Activated T-helper 2 cell treated with anti-CD3 and anti-CD28 coated beads, Interferon-gamma antibody, Interleukin-2, Interleukin-4, amounts not matched to agents 10 μg/mL and 5 μg/mL and 100 μg/mL, durations not matched to agents 14 hours and 24 hours and 36 hours (primary cell): ENCODE measurements around the gene ANK3. TPM values are rescaled to one million over a fixed set of nuclear protein-coding genes. Genes with fewer than 3 reads are reported as not detected.

ENCODE experiments used
- DNase-seq: peaks from one replicate; pipeline ENCODE4 v3.0.0; 2021; ENCODE audit warnings: low spot score
- H3K27ac Mint-ChIP-seq: one replicate; pipeline ENCODE4 v1.8.0; 2021; ENCODE audit warnings: mixed read lengths
- H3K27me3 Mint-ChIP-seq: one replicate; pipeline ENCODE4 v1.8.0; 2021; ENCODE audit warnings: low read depth, mixed read lengths
- H3K36me3 Mint-ChIP-seq: one replicate; pipeline ENCODE4 v1.8.0; 2021; ENCODE audit warnings: low read depth, mixed read lengths
- H3K4me1 Mint-ChIP-seq: one replicate; pipeline ENCODE4 v1.8.0; 2021; ENCODE audit warnings: low read depth, mixed read lengths
- H3K4me3 Mint-ChIP-seq: one replicate; pipeline ENCODE4 v1.8.0; 2021; ENCODE audit warnings: low read depth, mild to moderate bottlenecking, moderate library complexity, mixed read lengths
- H3K9me3 Mint-ChIP-seq: one replicate; pipeline ENCODE4 v1.8.0; 2021; ENCODE audit warnings: mixed read lengths
- intact Hi-C: fragments of 100-400 bp; cut with micrococcal nuclease; formaldehyde crosslinking; loops from one replicate; pipeline ENCODE4 v1.15.1; 2023
- total RNA-seq: library from RNA; stranded (reverse); gene quantifications from 2 replicates; pipeline ENCODE4 v1.2.3, GENCODE V29; 2022

The ANK3 gene
- total RNA-seq, 1 donor from 2014 or later: 14.4 TPM

- Mint-ChIP-seq H3K27me3 (no peaks in the 10 kb centered on the region), H3K36me3 (no peaks in the 10 kb centered on the region), H3K4me3 (no peak overlapping the region), H3K4me1 (no peaks in the 10 kb centered on the region), H3K27ac (no peak overlapping the region), H3K9me3 (no peaks in the 10 kb centered on the region)
- intact Hi-C loops: no loop called here
- DNase-seq: no peak
Observed at GRCh38 chr10:60403168-60403873, 13.6 kb upstream of the ANK3 start.

- Mint-ChIP-seq H3K9me3 (no peaks in the 10 kb centered on the region), H3K4me3 (no peak overlapping the region), H3K4me1 (peaks cover 4% of the 10 kb centered on the region), H3K36me3 (no peaks in the 10 kb centered on the region), H3K27me3 (no peaks in the 10 kb centered on the region), H3K27ac (no peak overlapping the region)
- intact Hi-C loops: no loop called here
- DNase-seq: no peak
Observed at GRCh38 chr10:60400366-60400765, 10.7 kb upstream of the ANK3 start.

DNA sequence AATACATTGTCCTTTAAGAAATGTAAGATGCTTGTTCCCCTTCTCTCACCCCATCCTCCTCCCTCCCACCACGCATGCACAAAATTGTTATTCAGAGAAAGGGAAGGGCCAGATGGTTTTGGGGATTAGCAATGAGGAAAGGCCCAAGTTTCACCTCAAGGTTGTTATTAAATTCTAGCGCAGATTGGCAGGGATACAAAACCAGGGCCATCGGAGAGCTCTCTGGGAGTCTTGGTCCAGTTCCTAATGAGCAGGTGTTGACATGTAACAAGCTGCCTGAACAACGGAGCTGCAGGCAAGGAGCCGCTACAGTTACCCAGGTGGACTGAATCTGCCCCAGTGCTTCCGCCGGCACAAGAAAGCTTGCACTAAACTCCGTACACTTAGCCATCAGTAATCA lies 9.7 kb upstream of the ANK3 start:
- Mint-ChIP-seq H3K9me3 (no peaks in the 10 kb centered on the region), H3K27me3 (no peaks in the 10 kb centered on the region), H3K4me1 (peaks cover 8% of the 10 kb centered on the region), H3K4me3 (no peak overlapping the region), H3K36me3 (no peaks in the 10 kb centered on the region), H3K27ac (no peak overlapping the region)
- intact Hi-C loops: no loop called here
- no peak for DNase-seq

DNA sequence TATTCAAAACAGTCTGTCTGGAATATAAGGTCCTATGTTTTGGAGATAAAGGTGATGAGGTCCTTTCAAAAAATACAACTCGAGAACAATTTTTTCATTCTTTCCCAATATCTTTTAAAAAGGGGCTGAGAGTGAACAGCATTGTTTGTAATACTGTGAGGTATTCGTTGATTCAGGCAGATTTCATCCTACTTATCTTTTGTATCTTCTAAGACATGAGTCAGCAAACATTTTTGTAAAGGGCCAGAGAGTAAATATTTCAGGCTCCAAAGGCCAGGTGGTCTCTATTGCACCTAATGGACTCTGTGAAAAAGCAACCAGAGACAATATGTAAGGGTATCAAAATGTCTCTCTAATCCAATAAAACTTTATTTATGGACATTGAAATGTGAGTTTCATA lies 8.1 kb upstream of the ANK3 start:
- Mint-ChIP-seq H3K36me3 (no peaks in the 10 kb centered on the region), H3K4me1 (peaks cover 9% of the 10 kb centered on the region), H3K27me3 (no peaks in the 10 kb centered on the region), H3K4me3 (no peak overlapping the region), H3K9me3 (no peaks in the 10 kb centered on the region), H3K27ac (no peak overlapping the region)
- intact Hi-C loops: no loop called here
- DNase-seq: no peak

DNA sequence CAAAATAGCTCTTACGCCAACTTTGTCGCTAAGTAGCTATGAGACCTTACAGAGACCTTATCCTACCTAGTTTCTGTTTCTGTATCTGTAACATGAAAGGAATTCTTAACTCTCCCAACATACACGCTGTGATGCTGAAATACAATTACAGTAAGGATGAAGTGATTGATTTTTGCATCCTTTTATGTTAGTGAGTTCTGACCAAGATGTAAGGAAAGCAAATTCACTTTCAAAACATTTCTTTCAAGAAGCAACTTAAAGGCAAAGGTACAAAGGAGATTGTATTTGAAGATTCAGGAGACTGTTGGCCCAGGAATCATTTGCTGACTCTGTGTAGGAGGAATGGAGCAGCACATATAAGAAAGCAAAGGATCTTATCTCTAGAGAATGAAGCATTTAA lies 7.1 kb upstream of the ANK3 start:
- intact Hi-C loops: no loop called here
- no peaks in the 10 kb centered on the region for H3K27me3 Mint-ChIP-seq
- no peak overlapping the region for H3K27ac Mint-ChIP-seq
- H3K4me3 Mint-ChIP-seq: no peak overlapping the region
- no peaks in the 10 kb centered on the region for H3K9me3 Mint-ChIP-seq
- H3K36me3 Mint-ChIP-seq: no peaks in the 10 kb centered on the region
- no peak for DNase-seq
- peaks cover 9% of the 10 kb centered on the region for H3K4me1 Mint-ChIP-seq

DNA sequence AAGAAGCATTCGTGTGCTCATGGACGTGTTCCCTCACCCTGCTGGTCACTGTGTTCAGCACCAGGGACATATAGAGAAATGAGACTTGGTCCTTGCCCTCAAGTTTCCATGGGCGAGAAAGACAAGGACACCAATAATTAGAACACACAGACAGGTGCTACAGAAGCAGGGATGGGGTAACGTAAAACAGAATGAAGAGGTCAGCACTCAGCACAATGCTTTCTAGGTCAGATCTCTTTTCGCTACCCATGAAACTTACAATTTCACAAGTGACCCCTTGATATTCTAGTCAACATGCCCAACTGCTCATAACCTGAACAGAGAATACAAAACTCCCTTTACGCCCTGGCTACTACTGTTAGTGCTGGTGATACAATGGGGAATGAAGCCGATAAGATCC lies 6.0 kb upstream of the ANK3 start:
- no peak for DNase-seq
- no peaks in the 10 kb centered on the region for H3K36me3 Mint-ChIP-seq
- no peak overlapping the region for H3K4me3 Mint-ChIP-seq
- intact Hi-C loops: no loop called here
- no peak overlapping the region for H3K27ac Mint-ChIP-seq
- peaks cover 9% of the 10 kb centered on the region for H3K4me1 Mint-ChIP-seq
- H3K9me3 Mint-ChIP-seq: no peaks in the 10 kb centered on the region
- H3K27me3 Mint-ChIP-seq: no peaks in the 10 kb centered on the region

GRCh38 chr10:60394446-60394845 lies 4.8 kb upstream of the ANK3 start:
- H3K36me3 Mint-ChIP-seq: no peaks in the 10 kb centered on the region
- no peak for DNase-seq

DNA sequence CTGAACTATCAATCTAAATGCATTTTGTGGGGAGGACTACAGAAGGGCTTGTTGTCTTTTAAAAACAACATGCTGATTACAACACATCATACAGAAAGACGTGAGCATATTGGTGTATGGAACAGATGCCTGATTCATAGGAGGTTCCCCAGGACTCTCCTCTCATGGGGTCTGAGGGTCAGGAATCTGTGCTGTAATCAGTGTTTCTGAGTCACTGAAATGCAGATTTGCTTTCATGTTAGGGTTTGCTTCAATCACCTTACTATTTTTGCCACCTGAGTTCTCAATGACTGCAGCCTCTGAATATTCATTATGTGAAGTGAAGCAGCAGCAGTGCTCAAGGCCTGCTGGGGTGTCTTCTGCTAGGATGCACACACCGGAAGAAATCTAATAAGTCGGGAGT lies 550 bp upstream of the ANK3 start:
- no peaks in the 10 kb centered on the region for H3K27me3 Mint-ChIP-seq
- H3K4me1 Mint-ChIP-seq: peaks cover 9% of the 10 kb centered on the region
- no peaks in the 10 kb centered on the region for H3K36me3 Mint-ChIP-seq
- no peak overlapping the region for H3K4me3 Mint-ChIP-seq
- DNase-seq: no peak
- H3K9me3 Mint-ChIP-seq: no peaks in the 10 kb centered on the region
- intact Hi-C loops: no loop called here
- H3K27ac Mint-ChIP-seq: no peak overlapping the region

More at GRCh38 chr10:60394446-60394845, 4.8 kb upstream of the ANK3 start:
- Mint-ChIP-seq H3K4me1 (peaks cover 9% of the 10 kb centered on the region), H3K27me3 (no peaks in the 10 kb centered on the region), H3K27ac (no peak overlapping the region), H3K9me3 (no peaks in the 10 kb centered on the region), H3K4me3 (no peak overlapping the region)
- intact Hi-C loops: no loop called here

GRCh38 chr10:60388709-60389301 lies 870 bp downstream of the ANK3 start:
- no peak for DNase-seq
- H3K4me1 Mint-ChIP-seq: peaks cover 4% of the 10 kb centered on the region
- no peaks in the 10 kb centered on the region for H3K9me3 Mint-ChIP-seq
- no peaks in the 10 kb centered on the region for H3K36me3 Mint-ChIP-seq
- H3K27me3 Mint-ChIP-seq: no peaks in the 10 kb centered on the region
- H3K4me3 Mint-ChIP-seq: no peak overlapping the region
- no peak overlapping the region for H3K27ac Mint-ChIP-seq
- intact Hi-C loops: no loop called here

- no peak overlapping the region for H3K4me3 Mint-ChIP-seq
- H3K4me1 Mint-ChIP-seq: peaks cover 4% of the 10 kb centered on the region
- no peak overlapping the region for H3K27ac Mint-ChIP-seq
- no peaks in the 10 kb centered on the region for H3K9me3 Mint-ChIP-seq
- DNase-seq: no peak
- intact Hi-C loops: no loop called here
- no peaks in the 10 kb centered on the region for H3K27me3 Mint-ChIP-seq
- H3K36me3 Mint-ChIP-seq: no peaks in the 10 kb centered on the region
Observed at GRCh38 chr10:60388116-60388625, 1.5 kb downstream of the ANK3 start.

DNA sequence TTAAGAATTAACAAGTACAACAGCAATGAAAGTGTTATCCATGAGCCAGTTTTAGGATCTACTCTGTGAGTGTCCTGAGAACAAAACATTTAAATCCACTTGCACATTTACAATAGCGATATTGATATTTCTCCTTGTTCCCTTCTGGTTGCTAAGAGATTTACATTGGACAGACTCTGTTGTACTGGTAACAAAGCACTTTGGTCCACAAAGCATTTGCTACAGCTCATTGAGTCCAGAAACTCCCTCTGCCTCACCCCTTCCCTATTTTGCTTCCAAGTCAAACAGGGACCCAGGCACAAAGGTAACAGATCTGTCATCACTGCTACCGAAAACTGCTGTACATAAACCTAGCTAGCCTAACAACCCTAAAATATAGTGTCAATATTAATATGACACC lies 2.1 kb downstream of the ANK3 start:
- Mint-ChIP-seq H3K9me3 (no peaks in the 10 kb centered on the region), H3K27ac (no peak overlapping the region), H3K27me3 (no peaks in the 10 kb centered on the region), H3K4me3 (no peak overlapping the region), H3K36me3 (no peaks in the 10 kb centered on the region), H3K4me1 (peaks cover 4% of the 10 kb centered on the region)
- DNase-seq: no peak
- intact Hi-C loops: no loop called here

GRCh38 chr10:60385399-60385738 lies 4.3 kb downstream of the ANK3 start:
- H3K4me1 Mint-ChIP-seq: peaks cover 4% of the 10 kb centered on the region
- no peak for DNase-seq
- H3K27ac Mint-ChIP-seq: no peak overlapping the region
- no peaks in the 10 kb centered on the region for H3K36me3 Mint-ChIP-seq
- H3K4me3 Mint-ChIP-seq: no peak overlapping the region
- H3K27me3 Mint-ChIP-seq: no peaks in the 10 kb centered on the region
- intact Hi-C loops: no loop called here
- no peaks in the 10 kb centered on the region for H3K9me3 Mint-ChIP-seq

DNA sequence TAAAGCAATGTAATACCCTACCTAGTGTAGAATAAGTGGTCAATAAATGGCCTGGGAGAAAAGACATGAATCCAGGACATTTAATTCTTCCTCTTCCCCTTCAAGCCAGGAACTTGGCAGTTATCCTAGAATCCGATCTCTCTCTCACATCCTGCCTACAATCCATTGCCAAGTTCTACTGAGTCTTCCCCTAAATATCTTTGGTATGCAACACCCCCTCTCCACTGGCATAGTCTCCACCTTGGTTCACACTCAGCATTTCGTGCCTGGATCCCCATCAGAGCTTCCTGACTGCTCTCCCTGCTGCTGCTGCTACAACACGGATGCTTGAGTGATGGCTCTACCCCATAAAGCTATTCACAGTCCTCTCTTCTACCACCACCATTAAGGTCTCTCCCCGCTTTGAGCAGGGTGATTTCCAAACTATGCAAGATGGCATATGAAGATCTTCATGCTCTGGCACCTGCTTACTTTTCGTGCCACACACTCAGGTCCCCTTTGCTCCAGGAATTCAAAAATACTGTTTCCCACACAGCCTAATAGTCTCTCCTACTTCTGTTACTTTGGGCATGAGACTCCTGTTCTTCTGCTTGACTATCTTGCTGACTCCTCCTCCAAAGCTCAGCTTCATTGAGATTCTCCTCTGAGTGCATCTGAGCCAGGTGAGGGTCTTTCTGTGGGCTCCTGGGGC lies 4.8 kb downstream of the ANK3 start:
- Mint-ChIP-seq H3K9me3 (no peaks in the 10 kb centered on the region), H3K4me3 (no peak overlapping the region), H3K27ac (no peak overlapping the region), H3K36me3 (no peaks in the 10 kb centered on the region), H3K4me1 (peaks cover 4% of the 10 kb centered on the region), H3K27me3 (no peaks in the 10 kb centered on the region)
- DNase-seq: no peak
- intact Hi-C loops: no loop called here
